H1 (cell line): Measurements from ENCODE around the gene SERPINB1. TPM values are rescaled to one million over a fixed set of nuclear protein-coding genes. Genes with fewer than 3 reads are reported as not detected.

ENCODE experiments used
- CTCF ChIA-PET: fragments of 300-600 bp; sonication (Branson Sonifier 250); formaldehyde crosslinking; loops from one replicate; lab custom pipeline; 2021; ENCODE audit not compliant: partially characterized antibody; lab: Charles Lee
- POLR2A ChIA-PET: fragments of 300-600 bp; sonication (Branson Sonifier 250); formaldehyde crosslinking; loops from one replicate; lab custom pipeline; 2021; ENCODE audit warnings: inconsistent platforms; ENCODE audit not compliant: partially characterized antibody; lab: Charles Lee
- DNase-seq, 2 experiments: peaks; one replicate each; pipeline versions ENCODE4 v3.0.0 to v3.0.0-alpha.2; 2010 to 2022; ENCODE audit warnings: low spot score in 2 of 2, low read depth in 1 of 2, mixed read lengths in 1 of 2
- FAIRE-seq: peaks from 2 replicates; lab custom pipeline; 2011; peaks lifted over from hg19 to GRCh38; lab: Jason Lieb, UNC
- H2AFZ ChIP-seq: 2 replicates; pipeline ENCODE4 v1.8.1; 2012; ENCODE audit warnings: low read length, inconsistent platforms
- H2AK5ac ChIP-seq: 2 replicates; pipeline ENCODE4 v1.6.1; 2013; ENCODE audit warnings: low read depth, low read length
- H2BK120ac ChIP-seq: replicated peaks from 2 replicates; pipeline ENCODE3; 2013; ENCODE audit warnings: low read depth, low read length, inconsistent platforms
- H2BK12ac ChIP-seq: 2 replicates; pipeline ENCODE4 v1.6.1; 2013; ENCODE audit warnings: low read depth, low read length
- H2BK15ac ChIP-seq: 2 replicates; pipeline ENCODE4 v1.6.1; 2013; ENCODE audit warnings: low read length
- H2BK20ac ChIP-seq: 2 replicates; pipeline ENCODE4 v1.6.1; 2013; ENCODE audit warnings: low read length
- H2BK5ac ChIP-seq: 2 replicates; pipeline ENCODE4 v1.6.1; 2013; ENCODE audit warnings: low read depth, low read length
- H3K14ac ChIP-seq: 2 replicates; pipeline ENCODE4 v1.6.1; 2013; ENCODE audit warnings: inconsistent platforms; ENCODE audit not compliant: insufficient read length
- H3K18ac ChIP-seq: 2 replicates; pipeline ENCODE4 v1.6.1; 2013; ENCODE audit warnings: low read length; ENCODE audit errors: extremely low read depth
- H3K23ac ChIP-seq: 2 replicates; pipeline ENCODE4 v1.6.1; 2013; ENCODE audit warnings: inconsistent platforms; ENCODE audit not compliant: insufficient read length
- H3K23me2 ChIP-seq: 2 replicates; pipeline ENCODE4 v1.6.1; 2013; ENCODE audit warnings: low read depth, low read length
- H3K27ac ChIP-seq: 2 replicates; pipeline ENCODE4 v1.6.1; 2011; ENCODE audit warnings: low read depth, low read length, inconsistent platforms
- H3K27me3 ChIP-seq, 4 experiments: replicated peaks in 1 of 4; 1 replicate in 1 of 4; 2 replicates in 3 of 4; pipeline versions ENCODE4 v1.6.1 to v1.8.1; 2011 to 2013; ENCODE audit warnings: low read length in 3 of 4, mild to moderate bottlenecking in 3 of 4, inconsistent platforms in 2 of 4, mixed read lengths in 2 of 4, moderate library complexity in 1 of 4; ENCODE audit not compliant: control insufficient read depth in 3 of 4, insufficient read depth in 3 of 4; ENCODE audit errors: extremely low read depth in 1 of 4
- H3K36me3 ChIP-seq, 4 experiments: 2 replicates each; pipeline versions ENCODE4 v1.6.1 to v1.8.1; 2011 to 2013; ENCODE audit warnings: mild to moderate bottlenecking in 4 of 4, low read length in 3 of 4, moderate library complexity in 2 of 4, control low read depth in 1 of 4, inconsistent platforms in 1 of 4; ENCODE audit not compliant: insufficient read depth in 4 of 4, control insufficient read depth in 2 of 4
- H3K4ac ChIP-seq: replicated peaks from 2 replicates; pipeline ENCODE3; 2013; ENCODE audit warnings: low read length, low read depth, mixed read lengths, inconsistent platforms; ENCODE audit not compliant: insufficient read length
- H3K4me1 ChIP-seq, 4 experiments: replicated peaks in 1 of 4; 1 replicate in 1 of 4; 2 replicates in 3 of 4; pipeline versions ENCODE4 v1.6.1 to v1.8.1; 2011 to 2013; ENCODE audit warnings: low read length in 3 of 4, inconsistent platforms in 2 of 4, mixed read lengths in 1 of 4; ENCODE audit not compliant: insufficient read depth in 4 of 4, control insufficient read depth in 3 of 4
- H3K4me2 ChIP-seq, 2 experiments: 2 replicates each; pipeline versions ENCODE4 v1.6.1 to v1.8.1; 2011 to 2013; ENCODE audit warnings: low read depth in 2 of 2, low read length in 2 of 2, control low read depth in 1 of 2, inconsistent platforms in 1 of 2, mild to moderate bottlenecking in 1 of 2; ENCODE audit not compliant: insufficient read depth in 1 of 2
- H3K4me3 ChIP-seq, 4 experiments: fragments of 200-600, 300-600 bp in 1 of 4; sonication (generic), shearing (Covaris generic), sonication (Bioruptor Twin) in 1 of 4; 2 replicates each; pipeline versions ENCODE4 v1.5.1 to v1.8.1; 2011 to 2016; ENCODE audit warnings: low read length in 4 of 4, low read depth in 3 of 4, control low read depth in 2 of 4, inconsistent platforms in 2 of 4, mild to moderate bottlenecking in 2 of 4, mixed read lengths in 1 of 4, moderate library complexity in 1 of 4; ENCODE audit not compliant: insufficient read depth in 2 of 4; ENCODE audit errors: extremely low read depth in 1 of 4
- H3K56ac ChIP-seq: replicated peaks from 2 replicates; pipeline ENCODE3; 2013; ENCODE audit warnings: low read depth, mild to moderate bottlenecking, mixed read lengths, low read length, inconsistent platforms; ENCODE audit not compliant: insufficient read length
- H3K79me1 ChIP-seq: 2 replicates; pipeline ENCODE4 v1.6.1; 2013; ENCODE audit warnings: low read depth, low read length, control low read depth
- H3K79me2 ChIP-seq, 2 experiments: 2 replicates each; pipeline versions ENCODE4 v1.6.1 to v1.8.1; 2012 to 2013; ENCODE audit warnings: low read length in 2 of 2, mild to moderate bottlenecking in 2 of 2, inconsistent platforms in 1 of 2; ENCODE audit not compliant: insufficient read depth in 2 of 2, control insufficient read depth in 1 of 2
- H3K9ac ChIP-seq, 4 experiments: replicated peaks in 1 of 4; 1 replicate in 1 of 4; 2 replicates in 3 of 4; pipeline versions ENCODE4 v1.6.1 to v1.8.1; 2011 to 2013; ENCODE audit warnings: low read depth in 3 of 4, low read length in 3 of 4, control low read depth in 2 of 4, mild to moderate bottlenecking in 2 of 4, moderate library complexity in 2 of 4, inconsistent platforms in 1 of 4; ENCODE audit errors: extremely low read depth in 1 of 4
- H3K9me3 ChIP-seq, 2 experiments: 2 replicates each; pipeline versions ENCODE4 v1.6.1 to v1.8.1; 2012 to 2013; ENCODE audit warnings: mild to moderate bottlenecking in 2 of 2, moderate library complexity in 2 of 2, control low read depth in 1 of 2, inconsistent platforms in 1 of 2, low read depth in 1 of 2, low read length in 1 of 2, mixed read lengths in 1 of 2; ENCODE audit not compliant: insufficient read depth in 2 of 2
- H4K20me1 ChIP-seq, 2 experiments: replicated peaks in 1 of 2; 2 replicates each; pipeline versions ENCODE3 to v1.8.1; 2011 to 2013; ENCODE audit warnings: inconsistent platforms in 2 of 2, low read length in 2 of 2, mild to moderate bottlenecking in 1 of 2; ENCODE audit not compliant: insufficient read depth in 2 of 2, control insufficient read depth in 1 of 2
- H4K5ac ChIP-seq: 2 replicates; pipeline ENCODE4 v1.6.1; 2013; ENCODE audit warnings: low read length, low read depth, mixed read lengths, inconsistent platforms; ENCODE audit not compliant: insufficient read length
- H4K8ac ChIP-seq: 2 replicates; pipeline ENCODE4 v1.8.0; 2013; ENCODE audit warnings: mild to moderate bottlenecking, moderate library complexity, low read length, inconsistent platforms; ENCODE audit not compliant: insufficient read depth; ENCODE audit errors: extremely low read depth
- H4K91ac ChIP-seq: replicated peaks from 2 replicates; pipeline ENCODE3; 2013; ENCODE audit warnings: low read length, mixed read lengths, inconsistent platforms; ENCODE audit not compliant: insufficient read length
- BACH1 ChIP-seq: IDR thresholded peaks from 2 replicates; pipeline ENCODE4 v1.6.1; 2012; ENCODE audit warnings: low read length, improper control_type of control experiment
- CTBP2 ChIP-seq: IDR thresholded peaks from 2 replicates; pipeline ENCODE4 v1.7.0; 2011; ENCODE audit warnings: borderline replicate concordance, mild to moderate bottlenecking, moderate library complexity, mixed read lengths, low read length; ENCODE audit not compliant: insufficient read depth, insufficient read length
- GTF2F1 ChIP-seq: IDR thresholded peaks from 2 replicates; pipeline ENCODE4 v1.6.1; 2012; ENCODE audit warnings: low read depth, low read length, improper control_type of control experiment, borderline replicate concordance
- NRF1 ChIP-seq: IDR thresholded peaks from 2 replicates; pipeline ENCODE4 v1.6.1; 2011; ENCODE audit warnings: mild to moderate bottlenecking, low read depth, low read length, improper control_type of control experiment
- POLR2A ChIP-seq, 2 experiments: IDR thresholded peaks; 1 replicate in 1 of 2; 2 replicates in 1 of 2; pipeline ENCODE4 v1.6.1; 2011; ENCODE audit warnings: low read depth in 2 of 2, low read length in 2 of 2, mild to moderate bottlenecking in 2 of 2; ENCODE audit errors: control extremely low read depth in 1 of 2
- POU5F1 ChIP-seq: IDR thresholded peaks from 2 replicates; pipeline ENCODE4 v1.6.1; 2011; ENCODE audit warnings: low read depth, mild to moderate bottlenecking, low read length, moderate library complexity
- RAD21 ChIP-seq, 2 experiments: IDR thresholded peaks in 1 of 2; conservative IDR thresholded peaks in 1 of 2; 2 replicates each; pipeline ENCODE4 v1.6.1; 2011; ENCODE audit warnings: low read depth in 2 of 2, low read length in 2 of 2, improper control_type of control experiment in 1 of 2, inconsistent platforms in 1 of 2, mild to moderate bottlenecking in 1 of 2, moderate library complexity in 1 of 2
- SIRT6 ChIP-seq: IDR thresholded peaks from one replicate; pipeline ENCODE4 v1.7.1; 2012; ENCODE audit warnings: low read length, inconsistent platforms
- SP4 ChIP-seq: IDR thresholded peaks from 2 replicates; pipeline ENCODE4 v1.6.1; 2012; ENCODE audit warnings: low read length, inconsistent platforms
- TEAD4 ChIP-seq: IDR thresholded peaks from 2 replicates; pipeline ENCODE4 v1.6.1; 2012; ENCODE audit warnings: low read depth, low read length, inconsistent platforms, mixed read lengths
- WGBS, 2 experiments: shearing (Covaris generic) in 1 of 2; methylation state at CpG; one replicate each; pipeline versions ENCODE4 v1.1.6 to v1.1.7; 2013 to 2015; ENCODE audit warnings: low lambda C conversion rate in 2 of 2, mixed read lengths in 2 of 2, inconsistent platforms in 1 of 2, low coverage in 1 of 2, missing lambda C conversion rate in 1 of 2; ENCODE audit not compliant: insufficient replicate concordance in 2 of 2, insufficient coverage in 1 of 2, insufficient read length in 1 of 2; ENCODE audit errors: extremely low coverage in 1 of 2, missing lambda C conversion rate in 1 of 2; 5-methylcytosine and 5-hydroxymethylcytosine counted together
- polyA plus RNA-seq, 7 experiments: library from polyadenylated mRNA; depleted of rRNA in 3 of 7; stranded (reverse) in 5 of 7; unstranded in 2 of 7; fragments of >200 nt in 5 of 7; fragments of 200-250 nt in 2 of 7; gene quantifications; 1 replicate in 5 of 7; 2 replicates in 1 of 7; 4 replicates in 1 of 7; pipeline versions ENCODE4 v1.2.1 to v1.2.3, GENCODE V29; 2011 to 2013; ENCODE audit warnings: missing spikeins in 2 of 7, mixed read lengths in 2 of 7
- total RNA-seq: library from RNA; stranded (reverse); fragmentation: NEBNext Ultra II Directional; extraction: Animal tissue kit (Norgen Biotek cat#: 25700); gene quantifications from 2 replicates; pipeline ENCODE4 v1.2.1, GENCODE V29; 2021
- TF ChIP-seq, protein P1 (sequence below), 3 experiments: IDR thresholded peaks; 1 replicate in 2 of 3; 2 replicates in 1 of 3; pipeline versions ENCODE4 v1.5.1 to v1.6.1; 2011; ENCODE audit warnings: low read length in 3 of 3, mild to moderate bottlenecking in 3 of 3, inconsistent platforms in 2 of 3, low read depth in 1 of 3, moderate library complexity in 1 of 3; ENCODE audit not compliant: insufficient read depth in 1 of 3; ENCODE audit errors: control extremely low read depth in 1 of 3

Gene SERPINB1
- total and polyA plus RNA-seq, 2 of the 8 experiments (the other 6 are each of a cell fraction or from before 2014, with no cell fraction given) = 8.1 to 17.3 TPM

DNA sequence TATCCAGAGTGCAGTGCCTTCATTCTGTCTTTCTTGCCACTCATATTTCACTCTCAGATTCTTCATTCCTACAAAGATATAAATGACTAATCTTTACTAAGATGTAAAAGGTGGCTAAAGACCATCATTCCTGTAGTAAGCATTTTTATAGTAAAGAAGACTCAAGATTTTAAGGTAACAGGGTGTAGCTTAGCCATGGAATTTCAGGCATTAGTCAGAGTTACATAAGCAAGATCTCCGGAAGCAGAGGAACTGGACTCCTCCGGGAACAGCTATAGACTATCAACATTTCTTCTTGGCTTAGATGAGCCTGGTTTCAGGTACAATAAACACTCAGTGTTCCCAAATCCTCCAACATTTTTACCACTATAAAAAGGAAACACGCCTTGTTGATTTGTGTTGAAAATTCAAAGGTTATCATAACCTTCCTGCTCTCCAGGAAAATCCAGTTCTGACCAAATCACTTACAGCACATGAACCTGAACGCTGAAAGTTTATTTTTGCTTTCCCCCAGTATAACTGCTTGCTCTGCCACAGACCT is 23.7 kb downstream of the SERPINB1 start:
- Histone ChIP-seq H3K9me3 (peaks cover 4 to 6% of the 10 kb centered on the region in 2 experiments; a peak in 2 of 4 replicates), H4K8ac (no peak overlapping the region), H3K56ac (no peak overlapping the region), H3K4me2 (no peak overlapping the region), H3K4ac (no peak overlapping the region), H2BK120ac (no peak overlapping the region), H3K9ac (no peak overlapping the region), H3K18ac (no peak overlapping the region), H3K36me3 (no peaks in the 10 kb centered on the region), H3K27ac (no peak overlapping the region), H3K79me2 (no peaks in the 10 kb centered on the region), H3K14ac (no peak overlapping the region), H3K23ac (no peak overlapping the region), H3K79me1 (no peaks in the 10 kb centered on the region), H4K20me1 (no peaks in the 10 kb centered on the region), H3K4me1 (no peaks in the 10 kb centered on the region), H3K4me3 (no peak overlapping the region), H2BK15ac (no peak overlapping the region), H2AFZ (no peak overlapping the region), H2BK12ac (no peak overlapping the region), H3K27me3 (no peaks in the 10 kb centered on the region), H2BK20ac (no peak overlapping the region), H3K23me2 (no peaks in the 10 kb centered on the region; the same call in 1 of the 2 replicates), H4K91ac (no peak overlapping the region), H2BK5ac (no peak overlapping the region), H2AK5ac (no peak overlapping the region), H4K5ac (no peak overlapping the region)
- DNase-seq (no peak), FAIRE-seq (no peak)
- WGBS, 2 experiments = 87% methylated on average over 4 of the region's 4 CpGs; no CpG with 5 or more reads in 1 of the 2 experiments
- ChIA-PET POLR2A (interaction anchor here (1.0 to 1.9 kb wide), 4 partner anchors 11 to 28 kb away, joined by 3 to 4 read pairs (median 3); no protein-coding TSS in a partner anchor), CTCF (interaction anchor here (1.2 to 1.6 kb wide), 7 partner anchors 24 to 134 kb away, joined by 3 to 5 read pairs (median 4); partner anchors contain the start of gene SERPINB1)
- TF ChIP-seq CTBP2 (no peak), NRF1 (no peak), TEAD4 (no peak), SP4 (no peak), GTF2F1 (no peak), POLR2A (IDR thresholded peaks at IDR 0.05; ENCODE audit: control extremely low read depth in 1 of 2, low read depth in 2 of 2, low read length in 2 of 2) (no peak), SIRT6 (no peak), POU5F1 (no peak), BACH1 (no peak), RAD21 (IDR thresholded peaks at IDR 0.05 in 1 of 2, conservative IDR thresholded peaks at IDR 0.05 in 1 of 2; ENCODE audit: low read depth in 2 of 2, low read length in 2 of 2) (no peak)
- TF ChIP-seq, protein P1, sequence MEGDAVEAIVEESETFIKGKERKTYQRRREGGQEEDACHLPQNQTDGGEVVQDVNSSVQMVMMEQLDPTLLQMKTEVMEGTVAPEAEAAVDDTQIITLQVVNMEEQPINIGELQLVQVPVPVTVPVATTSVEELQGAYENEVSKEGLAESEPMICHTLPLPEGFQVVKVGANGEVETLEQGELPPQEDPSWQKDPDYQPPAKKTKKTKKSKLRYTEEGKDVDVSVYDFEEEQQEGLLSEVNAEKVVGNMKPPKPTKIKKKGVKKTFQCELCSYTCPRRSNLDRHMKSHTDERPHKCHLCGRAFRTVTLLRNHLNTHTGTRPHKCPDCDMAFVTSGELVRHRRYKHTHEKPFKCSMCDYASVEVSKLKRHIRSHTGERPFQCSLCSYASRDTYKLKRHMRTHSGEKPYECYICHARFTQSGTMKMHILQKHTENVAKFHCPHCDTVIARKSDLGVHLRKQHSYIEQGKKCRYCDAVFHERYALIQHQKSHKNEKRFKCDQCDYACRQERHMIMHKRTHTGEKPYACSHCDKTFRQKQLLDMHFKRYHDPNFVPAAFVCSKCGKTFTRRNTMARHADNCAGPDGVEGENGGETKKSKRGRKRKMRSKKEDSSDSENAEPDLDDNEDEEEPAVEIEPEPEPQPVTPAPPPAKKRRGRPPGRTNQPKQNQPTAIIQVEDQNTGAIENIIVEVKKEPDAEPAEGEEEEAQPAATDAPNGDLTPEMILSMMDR (IDR thresholded peaks at IDR 0.05; ENCODE audit: control extremely low read depth in 1 of 3, insufficient read depth in 1 of 3, low read depth in 1 of 3, low read length in 3 of 3) = no peak
